SJSA1 (cell line): ENCODE data around the gene ZNF346. TPM values are rescaled to one million over a fixed set of nuclear protein-coding genes. Genes with fewer than 3 reads are reported as not detected.
A peak's percentile ranks its signal among the peaks of the same experiment; 100 is the strongest.

Experiments used
- DNase-seq, 2 experiments: peaks; one replicate each; pipeline ENCODE4 v3.0.0-alpha.2; 2015 to 2020; ENCODE audit warnings: low spot score in 2 of 2, low read depth in 1 of 2
- H3K27ac ChIP-seq: fragments of 250-450 bp; sonication (Bioruptor Pico); 2 replicates; pipeline ENCODE4 v1.5.1; 2020; ENCODE audit warnings: mild to moderate bottlenecking, moderate library complexity
- H3K27me3 ChIP-seq: fragments of 250-450 bp; sonication (Bioruptor Pico); replicated peaks from 2 replicates; pipeline ENCODE4 v1.5.1; 2020; ENCODE audit warnings: mild to moderate bottlenecking, moderate library complexity
- H3K36me3 ChIP-seq: fragments of 250-450 bp; sonication (Bioruptor Pico); 2 replicates; pipeline ENCODE4 v1.5.1; 2020; ENCODE audit warnings: mild to moderate bottlenecking
- H3K4me1 ChIP-seq: fragments of 250-450 bp; sonication (Bioruptor Pico); replicated peaks from 2 replicates; pipeline ENCODE4 v1.6.1; 2021; ENCODE audit warnings: mild to moderate bottlenecking
- H3K4me3 ChIP-seq: fragments of 250-450 bp; sonication (Bioruptor Pico); 2 replicates; pipeline ENCODE4 v1.5.1; 2020; ENCODE audit warnings: mild to moderate bottlenecking
- H3K9me3 ChIP-seq: fragments of 250-450 bp; sonication (Bioruptor Pico); replicated peaks from 2 replicates; pipeline ENCODE4 v1.5.1; 2020; ENCODE audit warnings: mild to moderate bottlenecking
- total RNA-seq: library from RNA; depleted of rRNA; stranded (reverse); fragments of >200 nt; shearing (Covaris generic); gene quantifications from 2 replicates; pipeline ENCODE4 v1.2.3, GENCODE V29; 2014

Gene ZNF346
- total RNA-seq, 1 experiment from 2014 or later, result 25.2 TPM

DNA sequence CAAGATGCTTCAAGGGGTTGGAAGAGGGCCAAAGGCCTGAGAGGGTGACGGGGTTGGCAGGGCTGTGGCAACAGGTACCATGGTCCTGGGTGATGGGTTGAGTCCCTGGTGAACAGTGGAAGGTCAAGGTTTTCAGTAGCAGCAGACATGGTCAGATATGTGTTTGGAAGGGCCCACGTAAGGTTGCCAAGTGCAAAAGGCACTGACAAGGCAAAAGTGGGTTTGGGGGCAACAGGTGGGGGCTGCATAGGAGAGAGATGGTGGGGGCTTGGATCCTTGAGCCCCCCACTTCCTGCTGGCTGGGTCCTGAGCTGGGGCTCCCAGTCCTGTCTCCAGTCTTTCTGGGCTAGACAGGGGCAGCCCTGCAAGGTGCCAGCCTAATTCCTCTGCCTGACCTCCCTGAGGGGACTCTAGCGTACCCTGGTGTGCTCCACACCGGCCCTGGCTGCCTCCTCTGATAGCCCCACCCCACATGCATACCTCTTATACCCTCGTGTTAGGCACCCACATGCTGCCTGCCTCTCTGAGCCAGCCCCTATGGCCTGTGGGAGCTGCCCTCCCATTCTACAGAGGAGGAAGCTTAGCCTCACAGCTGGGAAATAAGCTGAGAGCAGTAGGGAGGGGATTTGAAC is 90.2 kb downstream of the ZNF346 start:
- H3K36me3 ChIP-seq, result no peaks in the 10 kb centered on the region
- H3K4me1 ChIP-seq, result peaks cover 5% of the 10 kb centered on the region
- no peaks in the 10 kb centered on the region for H3K27me3 ChIP-seq
- H3K27ac ChIP-seq, result no peak overlapping the region
- H3K9me3 ChIP-seq, result no peaks in the 10 kb centered on the region
- DNase-seq, result no peak
- no peak overlapping the region for H3K4me3 ChIP-seq

DNA sequence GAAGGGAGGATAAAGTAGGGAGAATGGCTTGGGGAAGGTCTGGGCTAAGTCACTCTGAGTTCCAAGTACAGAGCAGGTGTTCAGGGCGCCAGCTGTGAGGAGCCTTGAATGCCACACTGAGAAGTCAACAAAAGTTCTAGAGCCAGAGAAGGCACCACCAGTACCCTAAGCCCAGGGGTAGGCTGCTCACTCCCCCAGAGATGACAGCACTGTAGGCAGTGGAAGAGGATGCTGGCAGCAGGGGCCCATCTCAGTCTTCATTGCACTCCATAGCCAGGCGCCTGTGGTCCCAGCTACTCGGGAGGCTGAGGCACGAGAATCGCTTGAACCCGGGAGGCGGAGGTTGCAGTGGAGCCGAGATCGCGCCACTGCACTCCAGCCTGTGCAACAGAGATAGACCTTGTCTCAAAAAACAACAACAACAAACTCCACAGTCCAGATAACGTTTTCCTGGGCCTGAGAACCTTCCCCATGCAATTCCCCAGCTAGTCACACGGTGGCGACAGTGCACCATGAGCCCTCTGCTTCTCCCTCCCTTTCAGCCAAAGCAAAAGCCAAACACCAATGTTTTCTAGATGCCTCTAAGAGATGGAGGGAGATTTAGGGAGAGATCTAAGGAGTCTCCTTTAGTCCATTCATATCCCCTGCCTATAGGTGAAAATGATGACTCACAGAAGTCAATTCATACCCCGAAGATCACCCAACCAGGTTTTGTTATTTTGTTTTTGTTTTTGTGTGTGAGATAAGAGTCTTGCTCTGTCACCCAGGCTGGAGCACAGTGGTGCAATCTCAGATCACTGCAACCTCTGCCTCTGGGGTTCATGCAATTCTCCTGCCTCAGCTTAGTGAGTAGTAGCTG is 91.3 kb downstream of the ZNF346 start:
- H3K4me3 ChIP-seq, result no peak overlapping the region
- H3K36me3 ChIP-seq, result no peaks in the 10 kb centered on the region
- no peaks in the 10 kb centered on the region for H3K9me3 ChIP-seq
- peak; percentile 78 to 82 for DNase-seq
- peaks cover 5% of the 10 kb centered on the region for H3K4me1 ChIP-seq
- H3K27ac ChIP-seq, result no peak overlapping the region
- H3K27me3 ChIP-seq, result no peaks in the 10 kb centered on the region

DNA sequence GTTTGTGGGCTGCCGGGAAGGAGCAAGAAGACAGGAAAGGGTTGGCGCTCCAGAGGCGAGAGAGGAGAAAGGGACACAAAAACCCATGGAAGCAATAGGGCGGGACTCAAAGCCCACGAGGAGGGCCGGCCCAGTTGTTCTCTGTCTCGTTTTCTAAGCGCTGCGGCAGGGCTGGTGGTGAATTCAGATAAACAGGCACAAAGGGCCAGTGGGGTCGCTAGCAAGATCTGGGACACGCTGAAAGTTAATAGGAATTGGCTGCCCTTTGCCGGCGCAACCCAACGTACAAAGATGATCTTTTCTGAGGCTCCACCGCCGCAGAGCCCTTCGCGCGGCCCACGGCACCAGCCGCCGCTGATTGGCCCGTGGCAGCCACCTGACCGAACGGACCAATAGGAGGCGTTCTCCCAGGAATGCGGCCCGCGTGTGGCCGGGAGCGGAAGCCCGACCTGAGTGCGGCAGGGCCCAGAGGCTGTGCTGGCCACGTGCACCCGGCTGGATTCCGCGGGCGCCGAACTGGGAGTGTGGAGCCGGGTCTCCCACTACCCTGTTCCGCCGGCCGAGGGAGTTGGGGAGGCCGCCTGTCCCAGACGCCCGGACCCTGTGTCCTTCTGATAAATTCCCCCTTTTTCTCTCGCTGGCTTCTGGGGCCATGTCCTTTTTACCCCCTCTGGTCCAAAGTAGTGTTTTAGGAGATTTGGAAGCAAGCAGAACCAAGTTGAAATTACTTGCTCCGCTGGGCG is 94.3 kb downstream of the ZNF346 start:
- Histone ChIP-seq H3K27me3 (no peaks in the 10 kb centered on the region), H3K9me3 (no peaks in the 10 kb centered on the region), H3K36me3 (no peaks in the 10 kb centered on the region), H3K4me1 (peaks cover 5% of the 10 kb centered on the region), H3K27ac (no peak overlapping the region), H3K4me3 (no peak overlapping the region)
- peak in 1 of 2 experiments; percentile 46 for DNase-seq

DNA sequence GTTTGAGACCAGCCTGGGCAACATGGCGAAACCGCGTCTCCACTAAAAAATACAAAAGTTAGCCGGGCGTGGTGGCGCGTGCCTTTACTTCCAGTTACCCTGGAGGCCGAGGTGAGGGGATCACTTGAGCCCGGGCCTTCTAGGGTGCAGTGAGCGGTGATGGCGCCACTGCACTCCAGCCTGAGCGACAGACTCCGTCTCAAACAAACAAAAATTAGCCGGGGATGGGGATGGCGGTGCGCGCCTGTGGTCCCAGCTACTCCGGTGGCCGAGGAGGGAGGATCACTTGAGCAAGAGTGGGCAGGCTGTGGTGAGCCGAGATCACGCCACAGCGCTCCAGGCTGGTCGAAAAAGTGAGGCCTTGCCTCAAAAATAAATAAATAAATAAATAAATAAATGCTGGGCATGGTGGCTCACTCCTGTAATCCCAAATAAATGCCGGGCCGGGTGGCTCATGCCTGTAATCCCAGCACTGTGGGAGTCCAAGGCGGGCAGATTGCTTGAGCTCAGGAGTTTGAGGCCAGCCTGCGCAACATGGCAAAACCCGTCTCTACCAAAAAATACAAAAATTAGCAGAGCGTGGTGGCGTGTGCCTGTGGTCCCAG is 95.0 kb downstream of the ZNF346 start:
- Histone ChIP-seq H3K27me3 (no peaks in the 10 kb centered on the region), H3K27ac (no peak overlapping the region), H3K4me3 (no peak overlapping the region), H3K4me1 (peaks cover 5% of the 10 kb centered on the region), H3K36me3 (no peaks in the 10 kb centered on the region), H3K9me3 (no peaks in the 10 kb centered on the region)
- DNase-seq, result no peak

DNA sequence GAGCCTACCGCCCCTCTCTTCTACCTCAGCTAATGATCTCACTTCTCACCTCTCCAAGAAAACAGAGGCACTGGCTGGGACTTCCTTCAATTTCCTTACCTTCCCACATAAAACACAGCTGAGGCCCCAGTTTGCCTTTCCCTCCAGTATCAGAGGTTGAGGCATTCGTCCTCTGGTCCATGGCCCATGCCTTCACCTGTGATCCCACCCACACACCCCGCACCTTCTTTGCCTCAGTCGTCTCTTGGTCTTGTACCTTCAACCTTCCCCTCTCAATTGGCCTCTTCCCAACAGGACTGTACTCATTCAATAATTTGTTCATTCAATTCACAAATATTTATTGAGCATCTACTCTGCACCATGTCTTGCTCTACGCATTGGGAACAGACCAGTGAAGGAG is 100.1 kb downstream of the ZNF346 start:
- no peaks in the 10 kb centered on the region for H3K9me3 ChIP-seq
- no peak overlapping the region for H3K27ac ChIP-seq
- no peak overlapping the region for H3K4me3 ChIP-seq
- H3K4me1 ChIP-seq, result no peaks in the 10 kb centered on the region
- no peak for DNase-seq
- no peaks in the 10 kb centered on the region for H3K27me3 ChIP-seq
- no peaks in the 10 kb centered on the region for H3K36me3 ChIP-seq

DNA sequence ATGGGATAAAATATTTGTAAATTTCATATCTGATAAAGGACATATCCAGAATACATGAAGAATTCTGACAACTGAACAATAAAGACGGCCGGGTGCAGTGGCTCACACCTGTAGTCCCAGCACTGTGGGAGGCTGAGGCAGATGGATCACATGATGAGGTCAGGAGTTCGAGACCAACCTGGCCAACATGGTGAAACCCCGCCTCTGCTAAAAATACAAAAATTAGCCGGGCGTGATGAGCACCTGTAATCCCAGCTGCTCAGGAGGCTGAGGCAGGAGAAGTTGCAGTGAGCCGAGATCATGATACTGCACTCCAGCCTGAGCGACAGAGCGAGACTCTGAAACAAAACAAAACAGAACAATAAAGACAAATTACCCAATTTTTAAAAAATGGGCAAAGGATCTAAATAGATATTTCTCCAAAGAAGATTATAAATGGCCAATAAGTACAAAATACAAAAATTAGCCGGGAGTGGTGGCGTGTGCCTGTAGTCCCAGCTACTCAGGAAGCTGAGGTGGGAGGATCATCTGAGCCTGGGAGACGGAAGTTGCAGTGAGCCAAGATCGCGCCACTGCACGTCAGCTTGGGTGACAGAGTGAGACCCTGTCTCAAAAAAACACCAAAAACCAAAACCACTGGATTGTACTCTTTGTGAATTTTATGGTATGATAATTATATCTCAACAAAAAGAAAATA is 101.4 kb downstream of the ZNF346 start:
- Histone ChIP-seq H3K4me3 (no peak overlapping the region), H3K4me1 (0 out of 2 replicates have a peak, but pooled peaks cover 3% of the 10 kb centered on the region), H3K27ac (no peak overlapping the region), H3K9me3 (no peaks in the 10 kb centered on the region), H3K27me3 (no peaks in the 10 kb centered on the region), H3K36me3 (no peaks in the 10 kb centered on the region)
- DNase-seq, result no peak

DNA sequence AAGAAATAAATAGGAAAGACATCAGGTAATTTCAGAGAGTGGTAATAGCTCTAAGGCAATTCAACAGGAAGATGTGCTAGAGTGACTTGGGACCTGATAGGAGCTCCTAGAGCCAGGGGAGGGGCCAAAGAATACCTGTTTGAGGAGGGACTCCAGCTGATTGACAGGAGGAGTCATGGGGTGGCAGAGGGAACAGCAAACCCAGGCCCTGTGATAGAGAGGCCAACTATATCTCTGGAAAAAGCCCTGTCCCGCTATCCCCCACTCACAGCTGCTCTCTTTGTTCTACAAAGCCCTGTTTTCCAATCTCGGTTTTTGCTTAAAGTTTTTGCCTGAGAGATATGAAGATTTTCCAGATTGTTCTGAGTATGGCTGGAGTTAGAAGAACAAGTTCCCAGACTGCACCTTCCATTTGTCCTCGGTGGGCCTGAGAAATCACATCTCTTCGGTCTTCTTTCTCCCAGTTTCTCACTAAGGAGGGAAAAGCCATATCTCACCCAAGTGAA is 102.0 kb downstream of the ZNF346 start:
- no peak overlapping the region for H3K4me3 ChIP-seq
- H3K4me1 ChIP-seq, result 0 out of 2 replicates have a peak, but pooled peaks cover 3% of the 10 kb centered on the region
- H3K36me3 ChIP-seq, result no peaks in the 10 kb centered on the region
- no peaks in the 10 kb centered on the region for H3K9me3 ChIP-seq
- no peak for DNase-seq
- no peaks in the 10 kb centered on the region for H3K27me3 ChIP-seq
- H3K27ac ChIP-seq, result no peak overlapping the region

DNA sequence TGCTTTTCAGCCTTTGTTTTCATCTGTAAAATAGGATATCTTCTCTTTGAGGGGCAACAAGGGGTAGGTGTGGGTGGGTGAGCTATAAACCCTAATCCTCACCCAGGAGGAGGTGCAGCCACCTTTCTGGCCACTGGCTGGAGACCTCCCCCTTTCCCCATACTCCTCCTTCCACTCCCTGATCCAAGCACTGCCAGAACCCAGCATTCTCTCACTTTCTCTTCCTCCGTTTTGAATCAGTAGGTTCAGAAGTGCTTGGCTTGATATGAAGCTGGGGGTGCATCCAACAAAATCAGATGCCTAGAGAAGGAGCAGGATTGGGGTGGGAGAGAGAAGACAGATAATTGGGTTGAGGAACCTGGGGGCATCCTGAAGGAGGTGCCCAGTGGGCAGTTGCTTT is 104.3 kb downstream of the ZNF346 start:
- Histone ChIP-seq H3K36me3 (no peaks in the 10 kb centered on the region), H3K4me1 (peaks cover 18% of the 10 kb centered on the region), H3K9me3 (0 out of 2 replicates have a peak, but pooled peaks cover 4% of the 10 kb centered on the region), H3K27ac (no peak overlapping the region), H3K4me3 (no peak overlapping the region), H3K27me3 (no peaks in the 10 kb centered on the region)
- no peak for DNase-seq

DNA sequence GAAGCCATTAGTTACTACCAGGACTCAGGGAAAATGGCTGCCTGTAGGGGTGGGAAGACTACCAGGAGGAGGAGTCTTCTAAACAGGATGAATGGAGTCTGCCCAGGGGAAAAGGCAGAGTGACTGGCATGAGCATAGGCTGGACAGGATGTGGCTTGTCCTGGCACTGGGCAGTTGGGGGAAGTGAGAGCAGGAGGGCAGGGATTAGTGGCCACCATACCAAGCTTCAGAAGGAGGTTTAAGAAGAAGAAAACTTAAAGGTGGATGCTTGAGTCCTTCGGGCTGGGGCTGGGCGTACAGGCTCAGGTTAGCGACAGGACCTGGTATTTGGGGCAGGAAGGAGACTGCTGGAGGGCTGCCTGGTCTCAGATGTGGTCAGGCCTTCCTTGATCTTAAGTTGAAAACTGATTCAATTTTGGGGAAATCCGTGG is 106.1 kb downstream of the ZNF346 start:
- no peak overlapping the region for H3K4me3 ChIP-seq
- H3K27ac ChIP-seq, result no peak overlapping the region
- H3K9me3 ChIP-seq, result peaks cover 7% of the 10 kb centered on the region; the same call in 1 of the 2 replicates
- no peak for DNase-seq
- H3K27me3 ChIP-seq, result no peaks in the 10 kb centered on the region
- H3K4me1 ChIP-seq, result peaks cover 25% of the 10 kb centered on the region
- H3K36me3 ChIP-seq, result no peaks in the 10 kb centered on the region

DNA sequence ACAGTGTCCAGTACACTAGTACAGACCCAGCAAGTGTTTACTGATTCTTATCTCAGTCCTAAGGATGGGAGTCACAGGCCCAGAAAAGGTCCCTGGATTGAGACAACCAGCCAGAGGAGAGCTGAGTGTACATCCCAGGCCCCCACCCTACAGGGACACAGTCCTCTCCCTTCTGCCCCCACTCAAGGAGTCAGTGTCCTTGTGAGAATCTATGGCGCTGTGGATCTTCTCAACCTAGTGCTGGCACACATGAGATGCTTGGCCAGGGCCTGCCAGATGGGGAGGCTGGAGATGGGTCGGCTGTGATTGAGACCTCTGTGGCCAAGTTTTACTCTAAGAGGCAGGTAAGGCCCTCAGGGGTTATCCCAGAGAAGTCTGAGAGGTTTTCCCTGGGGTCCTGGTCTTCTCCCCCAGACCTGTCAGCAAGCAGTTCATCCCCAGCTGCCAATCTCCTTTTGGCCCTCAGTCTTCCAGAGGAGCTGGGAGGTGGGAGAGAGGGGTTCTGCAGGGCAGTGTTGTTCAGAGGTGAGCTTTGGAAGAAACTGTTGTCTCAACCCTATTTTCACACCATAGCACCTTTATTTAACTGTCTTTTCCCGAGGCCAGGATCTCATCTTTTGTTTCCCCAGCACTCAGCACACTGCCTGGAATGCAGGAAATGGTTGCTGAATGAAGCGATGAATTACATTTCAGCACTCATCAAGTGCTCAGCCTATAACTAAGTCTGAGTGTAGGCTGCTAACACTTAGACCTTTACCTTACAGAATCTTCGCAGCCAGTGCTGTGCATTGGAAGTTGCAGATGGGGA is 107.9 kb downstream of the ZNF346 start:
- peaks cover 7% of the 10 kb centered on the region; the same call in 1 of the 2 replicates for H3K9me3 ChIP-seq
- peaks cover 12% of the 10 kb centered on the region for H3K36me3 ChIP-seq
- H3K4me3 ChIP-seq, result no peak overlapping the region
- peaks cover 37% of the 10 kb centered on the region for H3K4me1 ChIP-seq
- H3K27ac ChIP-seq, result no peak overlapping the region
- H3K27me3 ChIP-seq, result no peaks in the 10 kb centered on the region
- DNase-seq, result peak in 1 of 2 experiments; percentile 28
